Activated naive CD4-positive, alpha-beta T cell treated with anti-CD3 and anti-CD28 coated beads, Interleukin-2, amount 10 ng/mL, durations not matched to agents 7 days and 5 days (primary cell): Measurements from ENCODE around the gene SUCO.

Experiments used
- CTCF ChIA-PET: fragments of 350-600 bp; sonication (Branson Sonifier 250); formaldehyde crosslinking; loops from one replicate; lab custom pipeline; 2021; ENCODE audit warnings: antibody characterized with exemption; lab: Charles Lee
- DNase-seq: peaks from one replicate; pipeline ENCODE4 v3.0.0-alpha.2; 2020
- H3K27ac Mint-ChIP-seq: one replicate; pipeline ENCODE4 v1.8.0; 2021; ENCODE audit warnings: mild to moderate bottlenecking, moderate library complexity, mixed read lengths
- H3K27me3 Mint-ChIP-seq: one replicate; pipeline ENCODE4 v1.8.0; 2021; ENCODE audit warnings: mild to moderate bottlenecking, mixed read lengths
- H3K36me3 Mint-ChIP-seq: one replicate; pipeline ENCODE4 v1.8.0; 2021; ENCODE audit warnings: mixed read lengths
- H3K4me1 Mint-ChIP-seq: one replicate; pipeline ENCODE4 v1.8.0; 2021; ENCODE audit warnings: mixed read lengths
- H3K4me3 Mint-ChIP-seq: one replicate; pipeline ENCODE4 v1.8.0; 2021; ENCODE audit warnings: mild to moderate bottlenecking, moderate library complexity, mixed read lengths
- H3K9me3 Mint-ChIP-seq: one replicate; pipeline ENCODE4 v1.8.0; 2021; ENCODE audit warnings: mixed read lengths

The SUCO gene

DNA sequence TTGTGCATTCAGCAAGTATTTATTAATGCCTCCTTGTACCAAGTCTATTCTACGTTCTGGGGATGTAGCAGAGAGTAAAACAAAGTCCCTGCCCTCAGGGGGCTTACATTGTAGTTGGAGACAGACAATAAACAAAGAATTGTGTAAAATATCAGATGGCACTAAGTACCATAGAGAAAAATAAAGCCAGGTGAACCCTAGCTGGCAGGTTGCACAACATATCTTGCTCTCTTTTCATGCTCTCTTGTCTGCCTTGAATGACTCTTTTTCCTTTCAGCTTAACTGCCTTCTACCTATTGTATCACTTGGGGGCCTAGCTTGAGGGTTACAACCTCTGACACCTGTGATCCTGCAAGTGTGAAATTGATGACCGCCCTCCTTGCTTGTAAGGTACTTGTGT is 105.3 kb downstream of the SUCO start:
- DNase-seq: no peak
- CTCF ChIA-PET: interaction anchor here (1.2 to 3.5 kb wide), 3 partner anchors 80 to 89 kb away, joined by 3 to 14 read pairs (median 3); no protein-coding TSS in a partner anchor
- peaks cover 2% of the 10 kb centered on the region for H3K9me3 Mint-ChIP-seq
- peaks cover 61% of the 10 kb centered on the region for H3K4me1 Mint-ChIP-seq
- peaks cover 3% of the 10 kb centered on the region for H3K36me3 Mint-ChIP-seq
- H3K4me3 Mint-ChIP-seq: peak overlapping the region; percentile 38
- peak overlapping the region; percentile 85 for H3K27ac Mint-ChIP-seq
- peaks cover 47% of the 10 kb centered on the region for H3K27me3 Mint-ChIP-seq

DNA sequence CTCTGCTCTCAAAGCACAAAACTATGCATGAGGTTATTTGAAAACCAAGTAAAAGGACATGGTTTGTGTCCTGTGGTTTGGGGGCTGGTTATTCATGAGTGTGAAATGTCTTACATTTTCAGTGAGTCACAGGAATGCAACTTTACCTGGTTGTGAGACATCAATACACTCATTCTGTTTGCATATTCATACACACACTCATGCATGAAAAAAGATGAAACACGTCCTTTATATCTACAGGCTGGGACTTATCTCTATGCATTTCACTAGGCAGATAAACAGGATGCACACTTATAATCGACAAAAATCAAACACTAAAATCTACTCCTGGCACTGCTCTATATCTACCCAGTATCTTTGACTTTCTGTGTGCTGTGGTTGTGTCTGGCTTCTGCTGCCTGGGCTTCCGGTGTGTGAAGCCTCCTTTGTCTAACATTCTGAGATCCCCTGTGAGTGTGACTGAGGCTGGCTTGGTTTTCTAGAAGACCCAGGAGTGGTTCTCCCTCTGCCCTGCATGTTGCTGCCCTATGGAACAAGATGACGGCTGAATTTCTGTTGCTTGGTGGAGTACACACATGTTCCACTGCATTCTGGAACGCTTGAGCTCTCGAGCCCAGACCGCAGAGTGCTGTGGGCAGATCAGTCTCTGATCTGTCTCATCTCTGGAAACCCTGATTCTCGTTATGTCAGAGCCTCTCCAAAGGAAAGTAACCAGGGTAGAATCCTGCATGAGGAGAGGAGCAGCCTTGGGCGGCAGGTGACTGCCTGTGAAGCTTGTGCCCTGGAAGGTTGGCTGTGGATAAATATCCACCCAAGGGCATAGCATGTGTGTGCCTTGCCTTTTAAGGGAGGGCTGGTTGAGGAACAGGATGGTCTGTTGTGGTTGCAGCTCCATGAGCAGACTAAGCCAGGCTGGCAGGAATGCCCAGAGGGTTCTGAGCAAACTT is 106.2 kb downstream of the SUCO start:
- Mint-ChIP-seq H3K27ac (peak overlapping the region; percentile 85), H3K36me3 (peaks cover 3% of the 10 kb centered on the region), H3K4me3 (peak overlapping the region; percentile 38), H3K27me3 (peaks cover 47% of the 10 kb centered on the region), H3K4me1 (peaks cover 70% of the 10 kb centered on the region), H3K9me3 (peaks cover 2% of the 10 kb centered on the region)
- peak; percentile 84 for DNase-seq
- CTCF ChIA-PET: interaction anchor here (0.7 to 3.5 kb wide), 9 partner anchors 9 to 88 kb away, joined by 3 to 14 read pairs (median 3); no protein-coding TSS in a partner anchor

DNA sequence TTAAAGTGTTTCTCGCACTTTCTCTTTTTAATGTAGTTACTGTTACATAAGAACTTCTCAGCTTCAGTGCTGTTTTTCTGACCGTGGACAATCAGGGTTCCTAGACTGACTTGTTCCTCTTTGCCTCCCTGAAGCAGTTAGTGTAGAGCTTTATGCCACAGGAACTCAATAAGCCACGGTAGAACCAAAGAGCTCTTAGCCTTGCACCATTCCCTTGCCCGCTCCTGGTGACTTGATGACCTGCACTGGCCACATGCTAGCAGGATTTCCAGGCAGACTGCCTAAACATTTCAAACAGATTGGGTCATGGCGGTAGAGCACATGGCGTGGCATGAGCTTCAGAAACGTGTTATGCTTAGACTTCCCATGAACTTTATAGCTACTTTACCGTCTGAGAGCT is 107.2 kb downstream of the SUCO start:
- peaks cover 80% of the 10 kb centered on the region for H3K4me1 Mint-ChIP-seq
- no peak for DNase-seq
- CTCF ChIA-PET: interaction anchor here (0.6 to 3.5 kb wide), 9 partner anchors 10 to 250 kb away, joined by 3 to 14 read pairs (median 3); partner anchors contain the start of gene FASLG
- H3K36me3 Mint-ChIP-seq: peaks cover 4% of the 10 kb centered on the region
- H3K27me3 Mint-ChIP-seq: peaks cover 54% of the 10 kb centered on the region
- H3K9me3 Mint-ChIP-seq: peaks cover 2% of the 10 kb centered on the region
- no peak overlapping the region for H3K4me3 Mint-ChIP-seq
- peak overlapping the region; percentile 85 for H3K27ac Mint-ChIP-seq

DNA sequence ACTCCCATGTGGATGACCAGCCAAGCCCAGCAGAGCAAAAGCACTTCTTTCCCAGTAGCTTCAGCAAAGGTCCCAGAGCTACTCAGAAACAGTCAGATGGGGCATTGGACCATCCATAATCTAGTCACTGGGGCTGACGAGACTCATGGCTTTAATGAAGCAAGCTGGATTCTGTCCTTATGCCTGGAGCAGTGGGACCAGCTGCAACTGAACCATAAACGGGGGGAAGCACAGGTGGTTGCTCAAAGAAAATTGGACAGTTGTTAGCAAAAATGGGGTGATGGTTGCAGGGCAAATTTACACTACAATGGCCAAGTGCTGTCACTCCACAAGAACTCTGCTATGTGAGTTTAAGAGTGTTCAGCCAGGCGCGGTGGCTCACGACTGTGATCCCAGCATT is 108.5 kb downstream of the SUCO start:
- H3K36me3 Mint-ChIP-seq: peaks cover 5% of the 10 kb centered on the region
- peaks cover 2% of the 10 kb centered on the region for H3K9me3 Mint-ChIP-seq
- no peak overlapping the region for H3K27ac Mint-ChIP-seq
- CTCF ChIA-PET: interaction anchor here (0.5 to 3.5 kb wide), 3 partner anchors 27 to 530 kb away, joined by 3 to 14 read pairs (median 3); no protein-coding TSS in a partner anchor
- peaks cover 86% of the 10 kb centered on the region for H3K4me1 Mint-ChIP-seq
- peaks cover 65% of the 10 kb centered on the region for H3K27me3 Mint-ChIP-seq
- DNase-seq: no peak
- H3K4me3 Mint-ChIP-seq: no peak overlapping the region

DNA sequence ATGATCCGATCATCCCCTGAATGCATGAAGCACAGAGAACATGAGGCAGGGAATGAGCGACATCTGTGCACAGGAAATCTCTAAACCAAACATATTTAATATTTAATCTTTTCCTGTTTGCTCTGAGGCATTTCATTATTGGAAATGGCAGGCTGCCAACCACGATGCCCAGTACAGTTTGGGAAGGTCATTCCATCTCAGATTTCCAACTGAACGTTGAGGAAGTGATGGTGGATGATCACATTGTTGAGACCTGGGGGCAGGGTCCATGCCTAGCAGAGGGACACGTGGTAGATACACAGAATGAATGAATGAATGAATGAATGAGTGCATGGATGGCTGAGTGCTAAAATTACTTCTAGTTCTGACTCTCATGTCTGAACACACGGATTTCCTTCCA is 110.0 kb downstream of the SUCO start:
- Mint-ChIP-seq H3K9me3 (no peaks in the 10 kb centered on the region), H3K36me3 (peaks cover 2% of the 10 kb centered on the region), H3K4me1 (peaks cover 89% of the 10 kb centered on the region), H3K4me3 (no peak overlapping the region), H3K27ac (no peak overlapping the region), H3K27me3 (peaks cover 72% of the 10 kb centered on the region)
- CTCF ChIA-PET: interaction anchor here (1.0 to 2.5 kb wide), 3 partner anchors 16 to 77 kb away, joined by 3 to 10 read pairs (median 5); partner anchors contain the start of gene FASLG
- no peak for DNase-seq

DNA sequence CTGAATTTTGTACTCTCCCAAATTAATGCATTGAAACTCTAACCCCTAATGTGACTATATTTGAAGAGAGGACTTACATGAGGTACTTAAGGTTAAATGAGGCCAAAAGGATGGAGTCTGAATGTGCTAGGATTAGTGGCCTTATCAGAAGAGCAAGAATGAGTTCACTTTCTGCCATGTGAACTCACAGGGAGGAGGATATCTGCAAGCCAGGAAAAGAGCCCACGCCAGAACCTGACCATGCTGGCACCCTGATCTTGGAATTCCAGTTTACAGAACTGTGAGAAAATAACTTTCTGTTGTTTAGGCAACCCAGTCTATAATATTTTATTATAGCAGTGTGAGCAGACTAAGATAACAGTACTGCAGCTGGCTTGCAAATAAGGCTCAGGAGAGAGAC is 113.7 kb downstream of the SUCO start:
- peaks cover 59% of the 10 kb centered on the region for H3K4me1 Mint-ChIP-seq
- CTCF ChIA-PET: no interaction called here
- peaks cover 4% of the 10 kb centered on the region for H3K36me3 Mint-ChIP-seq
- H3K27me3 Mint-ChIP-seq: peaks cover 56% of the 10 kb centered on the region
- no peaks in the 10 kb centered on the region for H3K9me3 Mint-ChIP-seq
- H3K27ac Mint-ChIP-seq: no peak overlapping the region
- no peak for DNase-seq
- H3K4me3 Mint-ChIP-seq: no peak overlapping the region

DNA sequence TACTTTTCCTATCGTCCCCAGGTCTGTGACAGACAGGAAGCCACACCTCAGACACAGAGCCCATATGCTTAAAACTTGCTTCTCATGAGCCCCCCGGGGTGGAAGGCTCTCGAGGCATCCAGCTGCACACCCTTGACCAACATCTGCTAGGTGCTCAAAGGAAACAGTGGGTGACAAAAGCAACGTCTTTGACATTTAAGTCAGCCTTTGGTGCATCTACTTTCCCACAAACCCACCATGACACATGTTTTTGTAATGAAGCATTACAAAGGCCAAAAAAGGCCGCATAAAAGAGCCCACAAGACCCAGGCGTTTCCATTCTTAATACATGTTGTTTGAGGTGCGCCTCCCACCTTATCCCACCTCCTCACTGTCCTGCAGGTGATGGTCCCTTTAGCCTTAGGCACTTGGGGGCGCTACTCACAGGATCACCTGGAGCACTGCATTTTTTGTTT is 114.2 kb downstream of the SUCO start:
- Mint-ChIP-seq H3K27ac (peak overlapping the region; percentile 9), H3K9me3 (no peaks in the 10 kb centered on the region), H3K4me1 (peaks cover 57% of the 10 kb centered on the region), H3K27me3 (peaks cover 52% of the 10 kb centered on the region), H3K36me3 (peaks cover 4% of the 10 kb centered on the region), H3K4me3 (no peak overlapping the region)
- peak; percentile 33 for DNase-seq
- CTCF ChIA-PET: no interaction called here

DNA sequence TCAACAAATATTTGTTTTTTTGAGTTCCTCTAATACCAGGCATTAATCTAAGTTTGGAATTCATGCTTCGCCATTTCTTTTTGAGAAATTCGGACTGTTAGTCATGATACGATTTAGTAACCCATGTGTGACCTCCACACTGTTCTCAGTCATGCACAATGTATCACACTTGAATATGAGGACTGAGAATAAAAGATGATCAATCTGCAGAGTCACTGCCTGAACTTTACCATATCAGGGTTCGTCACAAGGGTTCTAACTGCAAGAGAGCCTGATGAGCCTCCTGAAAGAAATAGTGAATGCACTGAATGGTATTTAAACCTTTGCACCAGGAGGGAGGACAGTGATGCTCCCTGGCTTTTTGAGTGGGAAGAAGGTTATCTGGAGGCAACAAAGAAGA is 115.0 kb downstream of the SUCO start:
- no peaks in the 10 kb centered on the region for H3K9me3 Mint-ChIP-seq
- CTCF ChIA-PET: no interaction called here
- no peak for DNase-seq
- no peak overlapping the region for H3K4me3 Mint-ChIP-seq
- peaks cover 49% of the 10 kb centered on the region for H3K4me1 Mint-ChIP-seq
- H3K27ac Mint-ChIP-seq: no peak overlapping the region
- peaks cover 45% of the 10 kb centered on the region for H3K27me3 Mint-ChIP-seq
- peaks cover 4% of the 10 kb centered on the region for H3K36me3 Mint-ChIP-seq

DNA sequence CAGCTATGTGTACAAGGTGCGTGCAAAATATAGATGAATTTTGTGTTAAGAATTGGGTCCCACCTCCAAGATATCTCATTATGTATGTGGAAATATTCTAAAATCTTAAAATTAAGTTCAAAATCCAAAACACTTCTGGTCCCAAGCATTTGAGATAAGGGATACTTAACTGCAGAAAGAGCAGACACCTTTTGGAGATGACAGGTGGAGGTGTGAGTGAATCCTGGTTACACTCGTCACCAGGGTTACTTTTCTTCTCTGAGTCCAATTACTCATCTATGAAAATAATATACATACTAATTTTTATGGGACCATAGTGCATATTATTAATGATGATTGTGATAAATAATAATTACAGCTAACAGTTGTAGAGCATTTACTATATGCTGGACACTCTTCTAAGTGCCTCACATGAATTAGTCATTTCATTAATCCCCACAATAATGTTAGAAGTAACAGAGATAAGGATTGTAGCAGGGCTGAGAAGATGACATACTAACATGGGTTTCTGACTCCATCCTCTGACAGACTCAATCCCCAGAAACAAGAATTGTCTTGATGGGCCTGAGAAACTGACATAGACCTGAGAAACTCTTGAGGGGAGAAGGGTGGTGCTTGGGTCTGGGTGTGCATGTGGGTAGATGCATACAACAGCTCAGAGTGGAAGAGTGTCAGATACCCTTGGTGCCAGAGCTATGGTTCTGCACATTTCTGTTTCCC is 117.7 kb downstream of the SUCO start:
- DNase-seq: no peak
- no peaks in the 10 kb centered on the region for H3K9me3 Mint-ChIP-seq
- H3K27me3 Mint-ChIP-seq: peaks cover 42% of the 10 kb centered on the region
- H3K27ac Mint-ChIP-seq: no peak overlapping the region
- no peak overlapping the region for H3K4me3 Mint-ChIP-seq
- H3K36me3 Mint-ChIP-seq: peaks cover 2% of the 10 kb centered on the region
- CTCF ChIA-PET: interaction anchor here (1.8 kb wide), 1 partner anchor 10 kb away, joined by 4 read pairs; no protein-coding TSS in a partner anchor
- peaks cover 31% of the 10 kb centered on the region for H3K4me1 Mint-ChIP-seq

DNA sequence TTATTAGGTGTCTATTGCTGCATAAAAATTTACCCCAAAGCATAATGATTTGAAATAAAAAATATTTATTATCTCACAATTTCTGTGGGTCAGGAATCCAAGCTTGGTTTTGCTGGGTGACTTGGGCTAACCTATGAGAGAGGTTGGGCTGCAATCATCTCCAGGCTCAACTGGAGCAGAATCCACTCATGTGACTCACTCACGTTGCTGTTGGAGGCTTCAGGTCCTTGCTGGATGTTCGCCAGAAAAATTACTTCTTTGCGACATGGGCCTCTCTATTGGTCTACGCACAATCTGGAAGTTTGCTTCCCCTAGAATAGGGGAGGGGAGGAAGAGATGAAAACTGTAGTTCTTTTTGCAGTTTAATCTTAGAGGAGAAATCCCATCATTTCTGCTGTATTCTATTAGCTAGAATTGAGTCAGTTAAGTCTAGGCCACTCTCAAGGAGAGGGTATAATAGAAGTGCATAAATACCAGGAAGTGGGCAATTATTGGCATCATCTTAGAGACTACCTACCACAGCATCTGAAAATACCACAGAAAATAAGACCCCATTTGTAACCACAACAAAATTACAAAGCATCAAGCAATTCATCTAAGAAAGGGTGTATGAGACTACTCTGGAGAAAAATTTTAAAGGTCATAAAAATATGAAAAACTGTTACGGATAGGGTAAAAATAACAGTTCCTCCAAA is 120.2 kb downstream of the SUCO start:
- no peak overlapping the region for H3K27ac Mint-ChIP-seq
- CTCF ChIA-PET: no interaction called here
- H3K9me3 Mint-ChIP-seq: no peaks in the 10 kb centered on the region
- peaks cover 11% of the 10 kb centered on the region for H3K4me1 Mint-ChIP-seq
- H3K27me3 Mint-ChIP-seq: peaks cover 37% of the 10 kb centered on the region
- H3K36me3 Mint-ChIP-seq: peaks cover 2% of the 10 kb centered on the region
- H3K4me3 Mint-ChIP-seq: no peak overlapping the region
- no peak for DNase-seq

DNA sequence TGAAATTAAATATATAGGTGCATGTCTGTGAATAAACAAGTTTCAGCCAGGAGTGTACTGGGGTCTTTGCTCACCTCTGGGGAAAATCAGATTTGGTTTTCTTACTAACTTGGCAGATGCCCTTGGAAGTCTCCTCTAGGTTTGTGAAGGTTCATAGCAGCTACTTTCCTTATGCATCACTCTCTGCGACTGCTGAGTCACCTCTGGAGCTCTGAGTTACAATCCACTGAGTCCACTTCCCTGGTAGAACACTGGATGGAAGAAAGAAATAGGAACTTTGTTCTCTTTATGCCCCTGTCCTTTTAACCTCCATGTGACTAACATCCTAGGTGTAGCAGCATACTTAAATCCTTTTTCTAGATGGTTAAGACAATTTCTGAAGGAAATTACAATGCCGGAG is 121.6 kb downstream of the SUCO start:
- Mint-ChIP-seq H3K27me3 (peaks cover 39% of the 10 kb centered on the region), H3K4me3 (no peak overlapping the region), H3K4me1 (peaks cover 18% of the 10 kb centered on the region), H3K27ac (no peak overlapping the region), H3K36me3 (no peaks in the 10 kb centered on the region), H3K9me3 (no peaks in the 10 kb centered on the region)
- CTCF ChIA-PET: no interaction called here
- no peak for DNase-seq

DNA sequence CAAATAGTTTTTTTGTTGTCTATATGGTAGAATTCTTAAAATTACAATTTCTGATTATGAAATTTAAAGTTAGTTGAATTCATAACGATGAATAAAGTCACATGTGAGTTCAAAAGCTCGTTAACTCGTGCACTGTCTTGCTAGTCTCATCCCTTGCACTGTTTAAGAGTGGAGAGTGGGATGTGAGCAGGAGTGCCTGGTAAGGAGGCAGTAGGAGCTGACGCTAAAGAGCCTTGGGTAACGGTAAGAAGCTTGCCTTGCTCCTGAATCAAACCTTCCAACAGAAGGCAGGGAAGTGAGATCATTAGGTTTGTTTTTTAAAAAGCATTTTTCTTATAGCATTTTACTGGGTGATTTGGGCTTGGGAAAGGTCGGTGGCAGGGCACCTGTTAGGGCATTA is 123.6 kb downstream of the SUCO start:
- CTCF ChIA-PET: no interaction called here
- Mint-ChIP-seq H3K27me3 (peaks cover 44% of the 10 kb centered on the region), H3K27ac (no peak overlapping the region), H3K9me3 (no peaks in the 10 kb centered on the region), H3K4me3 (no peak overlapping the region), H3K4me1 (peaks cover 35% of the 10 kb centered on the region), H3K36me3 (no peaks in the 10 kb centered on the region)
- DNase-seq: no peak

DNA sequence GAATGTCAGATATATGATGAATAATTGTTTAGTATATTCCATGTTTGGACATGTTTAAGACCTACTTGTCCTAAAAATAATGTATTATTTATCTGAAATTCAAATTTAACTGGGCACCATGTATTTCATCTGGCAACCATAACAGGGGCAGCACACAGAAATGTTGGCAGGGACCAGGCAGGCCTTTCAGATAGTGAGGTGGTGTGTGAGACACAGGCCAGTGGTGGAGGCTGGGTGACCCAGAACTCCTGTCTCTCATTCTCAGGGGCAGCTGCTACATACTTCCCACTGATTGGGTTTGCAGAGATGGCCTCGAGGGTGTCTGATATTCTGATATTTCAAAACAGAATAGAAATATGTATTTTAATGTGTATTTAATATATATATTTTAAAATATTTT is 124.6 kb downstream of the SUCO start:
- DNase-seq: no peak
- Mint-ChIP-seq H3K27ac (no peak overlapping the region), H3K4me3 (no peak overlapping the region), H3K27me3 (peaks cover 44% of the 10 kb centered on the region), H3K36me3 (no peaks in the 10 kb centered on the region), H3K9me3 (no peaks in the 10 kb centered on the region), H3K4me1 (peaks cover 43% of the 10 kb centered on the region)
- CTCF ChIA-PET: interaction anchor here (1.3 to 1.9 kb wide), 3 partner anchors 48 to 70 kb away, joined by 4 to 9 read pairs (median 8); no protein-coding TSS in a partner anchor
